Measurements from ENCODE around the gene IL22RA2.

Gene IL22RA2

GRCh38 chr6:137197684-137198645, 24.5 kb upstream of the IL22RA2 start:
- peak in 1 of 5 experiments; percentile 59 for DNase-seq

- no peak for DNase-seq
Observed at GRCh38 chr6:137193256-137194070, 20.0 kb upstream of the IL22RA2 start.

GRCh38 chr6:137192821-137193220, 19.4 kb upstream of the IL22RA2 start:
- no peak for DNase-seq

- DNase-seq, result no peak
Observed at GRCh38 chr6:137191670-137192069, 18.2 kb upstream of the IL22RA2 start.

GRCh38 chr6:137191236-137191635, 17.8 kb upstream of the IL22RA2 start:
- DNase-seq, result no peak

GRCh38 chr6:137190583-137191094, 17.2 kb upstream of the IL22RA2 start:
- DNase-seq, result no peak

GRCh38 chr6:137188855-137189254, 15.4 kb upstream of the IL22RA2 start:
- peak in 1 of 5 experiments; percentile 21 for DNase-seq

GRCh38 chr6:137185290-137185689, 11.8 kb upstream of the IL22RA2 start:
- DNase-seq, result no peak

- no peak for DNase-seq
Observed at GRCh38 chr6:137182654-137183073, 9.2 kb upstream of the IL22RA2 start.

GRCh38 chr6:137181891-137182653, 8.6 kb upstream of the IL22RA2 start:
- no peak for DNase-seq

- no peak for DNase-seq
Observed at GRCh38 chr6:137177611-137178010, 4.2 kb upstream of the IL22RA2 start.

GRCh38 chr6:137176729-137177128, 3.3 kb upstream of the IL22RA2 start:
- DNase-seq, result no peak

- no peak for DNase-seq
Observed at GRCh38 chr6:137175868-137176245, 2.4 kb upstream of the IL22RA2 start.

GRCh38 chr6:137175157-137175867, 1.9 kb upstream of the IL22RA2 start:
- no peak for DNase-seq

- DNase-seq, result no peak
Observed at GRCh38 chr6:137172734-137173431, 561 bp downstream of the IL22RA2 start.

GRCh38 chr6:137171824-137172733, 1.4 kb downstream of the IL22RA2 start:
- no peak for DNase-seq

GRCh38 chr6:137171053-137171374, 2.4 kb downstream of the IL22RA2 start:
- DNase-seq, result no peak

- no peak for DNase-seq
Observed at GRCh38 chr6:137170266-137171052, 3.0 kb downstream of the IL22RA2 start.

- DNase-seq, result peak in 1 of 5 experiments; percentile 50
Observed at GRCh38 chr6:137167702-137168377, 5.6 kb downstream of the IL22RA2 start.
